Central memory CD8-positive, alpha-beta T cell (primary cell): Measurements from ENCODE around the gene ZNF215.
"Not testable (repeated sequence)": the region's sequence is repeated elsewhere in the genome, so short reads cannot be mapped to it uniquely, and the experiment has no call there.

Experiments used
- ATAC-seq: fragments of 150-1000 bp; cut with Tn5 transposase; replicated peaks from 2 replicates; pipeline ENCODE4 v1.10.0; 2022; ENCODE audit warnings: mild to moderate bottlenecking, moderate FRiP score, moderate number of reproducible peaks; ENCODE audit not compliant: poor library complexity, severe bottlenecking; ENCODE audit errors: extremely low read depth
- DNase-seq, 2 donors: peaks; one replicate each; pipeline ENCODE4 v3.0.0; 2021; ENCODE audit warnings: low spot score in 2 of 2
- H3K27ac Mint-ChIP-seq: one replicate; pipeline ENCODE4 v1.8.0; 2022; ENCODE audit warnings: low read depth, mild to moderate bottlenecking, moderate library complexity, mixed read lengths
- H3K27me3 Mint-ChIP-seq: one replicate; pipeline ENCODE4 v1.8.0; 2022; ENCODE audit warnings: mixed read lengths
- H3K36me3 Mint-ChIP-seq: one replicate; pipeline ENCODE4 v1.8.0; 2022; ENCODE audit warnings: mild to moderate bottlenecking, moderate library complexity, mixed read lengths; ENCODE audit not compliant: insufficient read depth
- H3K4me1 Mint-ChIP-seq: one replicate; pipeline ENCODE4 v1.8.0; 2022; ENCODE audit warnings: mixed read lengths
- H3K4me3 Mint-ChIP-seq: one replicate; pipeline ENCODE4 v1.8.0; 2022; ENCODE audit warnings: mild to moderate bottlenecking, moderate library complexity, mixed read lengths
- H3K9me3 Mint-ChIP-seq: one replicate; pipeline ENCODE4 v1.8.0; 2022; ENCODE audit warnings: mixed read lengths

Gene ZNF215

GRCh38 chr11:6911948-6912347 is 14.3 kb upstream of the ZNF215 start:
- H3K9me3 Mint-ChIP-seq: no peaks in the 10 kb centered on the region
- DNase-seq: no peak

DNA sequence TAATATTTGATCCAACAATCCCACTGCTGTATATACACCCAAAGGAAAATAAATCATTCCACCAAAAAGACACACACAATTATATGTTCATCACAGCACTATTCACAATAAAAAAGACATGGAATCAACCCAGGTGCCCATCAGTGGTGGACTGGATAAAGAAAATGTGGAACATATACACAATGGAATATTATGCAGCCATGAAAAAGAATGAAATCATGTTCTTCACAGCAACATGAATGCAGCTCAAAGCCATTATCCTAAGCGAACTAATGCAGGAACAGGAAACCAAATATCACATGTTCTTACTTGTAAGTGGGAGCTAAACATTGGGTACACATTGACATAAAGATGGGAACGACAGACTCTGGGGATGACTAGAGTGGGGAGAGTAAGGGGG is 6.5 kb upstream of the ZNF215 start:
- ATAC-seq (no peak), DNase-seq (no peak)
- Mint-ChIP-seq H3K9me3 (no peaks in the 10 kb centered on the region), H3K27me3 (peaks cover 22% of the 10 kb centered on the region), H3K27ac (no peak overlapping the region), H3K4me3 (no peak overlapping the region), H3K36me3 (no peaks in the 10 kb centered on the region), H3K4me1 (no peaks in the 10 kb centered on the region)

More at GRCh38 chr11:6911948-6912347, 14.3 kb upstream of the ZNF215 start:
- H3K4me3 Mint-ChIP-seq: no peak overlapping the region
- H3K27ac Mint-ChIP-seq: no peak overlapping the region
- H3K27me3 Mint-ChIP-seq: no peaks in the 10 kb centered on the region
- no peaks in the 10 kb centered on the region for H3K4me1 Mint-ChIP-seq
- ATAC-seq: no peak
- H3K36me3 Mint-ChIP-seq: no peaks in the 10 kb centered on the region

GRCh38 chr11:6920702-6921101 is 5.5 kb upstream of the ZNF215 start, which contains the start of gene OR2D3:
TSS of gene OR2D3 (plus strand) at chr11:6921002. CDS start at chr11:6921002, 0 bp downstream.
- DNase-seq (no peak), ATAC-seq (no peak)
- Mint-ChIP-seq H3K4me1 (peaks cover under 1% of the 10 kb centered on the region), H3K9me3 (no peaks in the 10 kb centered on the region), H3K4me3 (no peak within 1 kb of the TSS), H3K27me3 (peaks cover 22% of the 10 kb centered on the region), H3K36me3 (no peaks in the 10 kb centered on the region), H3K27ac (no peak within 1 kb of the TSS)

DNA sequence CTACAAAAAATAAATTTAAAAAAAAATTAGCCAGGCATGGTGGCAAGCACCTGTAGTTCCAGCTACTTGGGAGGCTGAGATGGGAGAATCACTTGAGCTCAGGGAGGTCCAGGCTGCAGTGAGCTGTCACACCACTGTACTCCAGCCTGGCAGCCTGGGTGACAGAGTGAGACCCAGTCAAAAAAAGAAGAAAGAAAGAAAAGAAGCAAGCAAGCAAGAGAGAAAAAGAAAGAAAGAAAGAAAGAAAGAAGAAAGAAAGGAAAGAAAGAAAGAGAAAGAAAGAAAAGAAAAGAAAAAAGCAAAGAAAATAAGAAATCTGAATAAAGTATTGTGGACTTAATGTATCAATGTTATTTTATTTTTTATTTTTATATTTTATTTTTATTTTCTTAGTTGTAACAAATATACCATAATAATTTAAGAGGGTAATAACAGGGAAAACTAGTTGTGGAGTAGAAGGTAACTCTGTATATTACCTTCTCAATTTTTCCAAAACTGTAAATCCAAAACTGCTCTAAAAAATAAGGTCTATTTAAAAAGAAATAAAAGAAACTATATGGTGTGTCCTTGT is 1.1 kb upstream of the ZNF215 start:
- H3K27me3 Mint-ChIP-seq: peaks cover 57% of the 10 kb centered on the region

GRCh38 chr11:6925636-6926207 is 504 bp upstream of the ZNF215 start:
- Mint-ChIP-seq H3K36me3 (no peaks in the 10 kb centered on the region), H3K9me3 (no peaks in the 10 kb centered on the region), H3K27me3 (peaks cover 63% of the 10 kb centered on the region), H3K4me3 (peak overlapping the region; percentile 86), H3K4me1 (peaks cover 21% of the 10 kb centered on the region), H3K27ac (peak overlapping the region; percentile 22)
- no peak for DNase-seq
- peak; percentile 33 for ATAC-seq

More for the DNA sequence above, 1.1 kb upstream of the ZNF215 start:
- H3K4me1 Mint-ChIP-seq: peaks cover 21% of the 10 kb centered on the region
- no peak for ATAC-seq
- no peak for DNase-seq
- no peaks in the 10 kb centered on the region for H3K36me3 Mint-ChIP-seq
- no peak overlapping the region for H3K27ac Mint-ChIP-seq
- no peaks in the 10 kb centered on the region for H3K9me3 Mint-ChIP-seq
- no peak overlapping the region for H3K4me3 Mint-ChIP-seq

DNA sequence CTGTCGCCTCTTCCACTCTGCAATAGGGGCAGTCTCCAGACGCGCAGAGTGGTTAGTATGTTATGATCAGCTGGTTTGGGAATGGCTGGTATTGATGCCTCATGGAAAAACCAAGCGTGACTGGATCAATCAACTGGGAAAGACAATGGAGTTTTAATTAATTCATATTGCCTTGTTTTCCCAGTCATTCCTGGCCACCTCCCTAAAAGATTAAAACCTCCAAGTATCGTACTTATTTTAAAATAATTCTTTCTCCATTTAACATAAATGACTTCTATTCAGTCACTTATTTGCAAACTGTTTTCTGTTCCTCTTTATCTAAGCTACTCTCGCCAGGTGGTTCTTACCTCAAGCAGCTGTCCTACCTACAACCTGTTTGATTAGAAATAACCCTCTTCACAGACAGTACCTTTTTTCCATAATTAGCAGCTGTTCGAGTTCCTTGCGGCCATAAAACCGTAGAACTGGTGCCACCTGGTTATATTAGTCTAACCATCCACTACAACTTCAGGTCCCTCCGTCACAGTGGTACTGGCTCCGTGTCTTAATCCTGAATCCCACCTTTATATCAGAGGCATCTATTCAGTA is 898 bp downstream of the ZNF215 start:
- Mint-ChIP-seq H3K4me3 (peak overlapping the region; percentile 86), H3K36me3 (no peaks in the 10 kb centered on the region), H3K4me1 (peaks cover 21% of the 10 kb centered on the region), H3K9me3 (no peaks in the 10 kb centered on the region), H3K27ac (no peak overlapping the region), H3K27me3 (peaks cover 58% of the 10 kb centered on the region)
- DNase-seq: no peak
- ATAC-seq: no peak

GRCh38 chr11:6928916-6929315 is 2.7 kb downstream of the ZNF215 start:
- H3K27me3 Mint-ChIP-seq: peaks cover 64% of the 10 kb centered on the region
- ATAC-seq: no peak
- peaks cover under 1% of the 10 kb centered on the region for H3K36me3 Mint-ChIP-seq
- no peak overlapping the region for H3K4me3 Mint-ChIP-seq
- no peak for DNase-seq
- no peaks in the 10 kb centered on the region for H3K9me3 Mint-ChIP-seq
- peaks cover 21% of the 10 kb centered on the region for H3K4me1 Mint-ChIP-seq
- H3K27ac Mint-ChIP-seq: no peak overlapping the region

GRCh38 chr11:6931146-6931713 is 5.0 kb downstream of the ZNF215 start:
- ATAC-seq: no peak

DNA sequence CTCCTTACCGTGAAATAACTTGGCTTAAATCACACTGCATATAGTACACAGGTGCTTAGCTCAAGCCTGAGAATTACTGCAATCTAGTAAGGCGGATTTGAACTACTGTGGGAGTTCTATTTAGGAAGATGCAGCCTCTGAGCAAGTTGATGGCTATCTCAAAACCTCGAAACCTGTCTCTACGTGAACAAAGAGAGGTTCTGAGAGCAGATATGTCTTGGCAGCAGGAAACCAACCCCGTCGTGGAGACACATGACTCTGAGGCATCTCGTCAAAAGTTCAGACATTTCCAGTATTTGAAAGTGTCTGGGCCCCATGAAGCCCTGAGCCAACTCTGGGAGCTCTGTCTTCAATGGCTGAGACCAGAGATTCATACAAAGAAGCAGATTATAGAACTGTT is 5.9 kb downstream of the ZNF215 start:
- Mint-ChIP-seq H3K27ac (no peak overlapping the region), H3K9me3 (no peaks in the 10 kb centered on the region), H3K36me3 (peaks cover 2% of the 10 kb centered on the region), H3K4me3 (no peak overlapping the region), H3K27me3 (peaks cover 69% of the 10 kb centered on the region), H3K4me1 (peaks cover 8% of the 10 kb centered on the region)
- ATAC-seq: no peak
- no peak for DNase-seq

More at GRCh38 chr11:6931146-6931713, 5.0 kb downstream of the ZNF215 start:
- no peaks in the 10 kb centered on the region for H3K9me3 Mint-ChIP-seq
- H3K4me3 Mint-ChIP-seq: no peak overlapping the region
- DNase-seq: no peak
- peaks cover 15% of the 10 kb centered on the region for H3K4me1 Mint-ChIP-seq
- H3K36me3 Mint-ChIP-seq: peaks cover 2% of the 10 kb centered on the region
- no peak overlapping the region for H3K27ac Mint-ChIP-seq
- H3K27me3 Mint-ChIP-seq: peaks cover 78% of the 10 kb centered on the region

- Mint-ChIP-seq H3K27me3 (no peaks in the 10 kb centered on the region), H3K4me3 (no peak overlapping the region), H3K4me1 (no peaks in the 10 kb centered on the region), H3K36me3 (peaks cover 2% of the 10 kb centered on the region), H3K27ac (no peak overlapping the region), H3K9me3 (no peaks in the 10 kb centered on the region)
- DNase-seq (no peak), ATAC-seq (no peak)
These were observed 15.7 kb downstream of the ZNF215 start for GRCh38 chr11:6941970-6942369.

DNA sequence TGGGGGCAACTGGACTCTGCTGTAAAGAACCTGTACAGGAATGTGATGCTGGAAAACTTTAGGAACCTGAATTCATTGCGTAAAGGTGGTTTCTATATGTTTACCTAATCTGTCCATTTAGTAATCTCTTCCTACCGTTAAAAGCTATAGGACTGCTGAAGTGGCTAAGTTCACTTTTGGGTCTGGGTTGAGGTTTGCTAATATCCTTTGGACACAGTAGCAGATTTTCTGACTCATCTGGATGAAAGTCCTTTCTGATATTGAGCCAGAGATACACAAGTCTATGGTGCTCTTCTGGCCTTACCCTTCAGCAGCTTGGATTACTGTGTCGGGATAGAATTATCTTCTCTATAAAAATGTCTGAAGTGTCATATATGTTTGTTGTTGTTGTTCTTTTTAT is 16.9 kb downstream of the ZNF215 start:
- Mint-ChIP-seq H3K36me3 (peaks cover 2% of the 10 kb centered on the region), H3K4me3 (no peak overlapping the region), H3K4me1 (no peaks in the 10 kb centered on the region), H3K27ac (no peak overlapping the region), H3K9me3 (no peaks in the 10 kb centered on the region), H3K27me3 (no peaks in the 10 kb centered on the region)
- no peak for DNase-seq
- no peak for ATAC-seq

DNA sequence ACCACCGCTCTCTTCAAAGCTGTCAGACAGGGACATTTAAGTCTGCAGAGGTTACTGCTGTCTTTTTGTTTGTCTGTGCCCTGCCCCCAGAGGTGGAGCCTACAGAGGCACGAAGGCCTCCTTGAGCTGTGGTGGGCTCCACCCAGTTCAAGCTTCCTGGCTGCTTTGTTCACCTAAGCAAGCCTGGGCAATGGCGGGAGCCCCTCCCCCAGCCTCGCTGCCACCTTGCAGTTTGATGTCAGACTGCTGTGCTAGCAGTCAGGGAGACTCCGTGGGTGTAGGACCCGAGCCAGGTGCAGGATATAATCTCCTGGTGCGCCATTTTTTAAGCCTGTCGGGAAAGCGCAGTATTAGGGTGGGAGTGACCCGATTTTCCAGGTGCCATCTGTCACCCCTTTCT is 28.0 kb downstream of the ZNF215 start:
- DNase-seq, ATAC-seq, H3K9me3 Mint-ChIP-seq, H3K4me1 Mint-ChIP-seq, H3K27me3 Mint-ChIP-seq, H3K36me3 Mint-ChIP-seq, H3K27ac Mint-ChIP-seq, H3K4me3 Mint-ChIP-seq: not testable (repeated sequence)

GRCh38 chr11:6962141-6962540 is 35.9 kb downstream of the ZNF215 start:
- Mint-ChIP-seq H3K27ac (no peak overlapping the region), H3K4me3 (no peak overlapping the region), H3K4me1 (no peaks in the 10 kb centered on the region), H3K9me3 (no peaks in the 10 kb centered on the region), H3K27me3 (no peaks in the 10 kb centered on the region), H3K36me3 (no peaks in the 10 kb centered on the region)
- ATAC-seq (no peak), DNase-seq (no peak)
